PC-3 (cell line): Measurements from ENCODE around the gene ITIH3. TPM values are rescaled to one million over a fixed set of nuclear protein-coding genes. Genes with fewer than 3 reads are reported as not detected.
A peak's percentile ranks its signal among the peaks of the same experiment; 100 is the strongest.

ENCODE experiments used
- ATAC-seq: fragments of 200-7000 bp; cut with Tn5 transposase; 2 replicates; pipeline ENCODE4 v1.9.1; 2020; ENCODE audit warnings: mild to moderate bottlenecking, moderate library complexity
- BruUV-seq: library from RNA; stranded (reverse); fragments of 400-500 nt; replicated peaks from 2 replicates; lab custom pipeline; 2021; lab: Mats Ljungman, UMichigan
- CTCF ChIA-PET: fragments of 300-600 bp; sonication (Branson Sonifier 250); formaldehyde crosslinking; loops from one replicate; lab custom pipeline; 2022; ENCODE audit warnings: antibody characterized with exemption; lab: Charles Lee
- POLR2A ChIA-PET: fragments of 300-600 bp; sonication (Branson Sonifier 250); formaldehyde crosslinking; loops from one replicate; lab custom pipeline; 2022; ENCODE audit warnings: antibody characterized with exemption; ENCODE audit not compliant: unreplicated experiment; lab: Charles Lee
- DNase-seq: peaks from one replicate; pipeline ENCODE4 v3.0.0-alpha.2; 2015
- H2AFZ ChIP-seq: fragments of 300-600 bp; sonication (generic); 2 replicates; pipeline ENCODE4 v1.6.0; 2016; ENCODE audit warnings: antibody characterized with exemption, low read length
- H3F3A ChIP-seq: fragments of 300-600 bp; sonication (generic); one replicate; pipeline ENCODE4 v1.6.0; 2017; ENCODE audit warnings: antibody characterized with exemption, low read length, control low read depth, mild to moderate bottlenecking; ENCODE audit not compliant: unreplicated experiment
- H3K27ac ChIP-seq: fragments of 300-600 bp; sonication (generic); 2 replicates; pipeline ENCODE4 v1.5.1; 2016; ENCODE audit warnings: mild to moderate bottlenecking, low read length
- H3K27me3 ChIP-seq: fragments of 300-600 bp; sonication (generic); 2 replicates; pipeline ENCODE4 v1.6.1; 2016; ENCODE audit warnings: low read length, mixed read lengths
- H3K36me3 ChIP-seq: fragments of 300-600 bp; sonication (generic); 2 replicates; pipeline ENCODE4 v1.6.1; 2016; ENCODE audit warnings: low read depth, mixed run types, low read length, mixed read lengths
- H3K4me1 ChIP-seq: fragments of 300-600 bp; sonication (generic); 2 replicates; pipeline ENCODE4 v1.5.1; 2016; ENCODE audit warnings: low read length; ENCODE audit not compliant: insufficient read depth
- H3K4me2 ChIP-seq: fragments of 300-600 bp; sonication (generic); 2 replicates; pipeline ENCODE4 v1.6.0; 2016; ENCODE audit warnings: low read length
- H3K4me3 ChIP-seq: fragments of 300-600 bp; sonication (generic); 2 replicates; pipeline ENCODE4 v1.5.1; 2016; ENCODE audit warnings: mild to moderate bottlenecking, low read length, mixed read lengths
- H3K79me2 ChIP-seq: fragments of 300-600 bp; sonication (generic); 2 replicates; pipeline ENCODE4 v1.6.1; 2017; ENCODE audit warnings: low read length, mixed read lengths
- H3K9ac ChIP-seq: fragments of 300-600 bp; sonication (generic); 2 replicates; pipeline ENCODE4 v1.6.0; 2016; ENCODE audit warnings: mild to moderate bottlenecking, low read length
- H3K9me2 ChIP-seq: fragments of 300-600 bp; sonication (generic); replicated peaks from 2 replicates; pipeline ENCODE4 v1.6.1; 2016; ENCODE audit warnings: mixed run types, low read length, mixed read lengths
- H3K9me3 ChIP-seq: fragments of 300-600 bp; sonication (generic); 2 replicates; pipeline ENCODE4 v1.6.1; 2016; ENCODE audit warnings: low read length, mixed read lengths
- H4K20me1 ChIP-seq: fragments of 300-600 bp; sonication (generic); 2 replicates; pipeline ENCODE4 v1.6.1; 2016; ENCODE audit warnings: low read length, mixed read lengths
- EZH2 ChIP-seq: fragments of 300-600 bp; sonication (generic); IDR thresholded peaks from one replicate; pipeline ENCODE4 v1.6.1; 2017; ENCODE audit warnings: antibody characterized with exemption, mild to moderate bottlenecking, low read length; ENCODE audit not compliant: unreplicated experiment
- EZH2phosphoT487 ChIP-seq: fragments of 300-600 bp; sonication (generic); IDR thresholded peaks from 2 replicates; pipeline ENCODE4 v1.6.1; 2018; ENCODE audit warnings: mild to moderate bottlenecking, antibody characterized with exemption, low read length, borderline replicate concordance
- intact Hi-C: fragments of 100-400 bp; cut with micrococcal nuclease; formaldehyde crosslinking; loops from 2 replicates; pipeline ENCODE4 v1.9.0; 2023
- total RNA-seq: library from RNA; depleted of rRNA; stranded (reverse); fragments of >200 nt; gene quantifications from 2 replicates; pipeline ENCODE4 v1.2.3, GENCODE V29; 2014
- TF ChIP-seq, protein P1 (sequence below): fragments of 300-600 bp; sonication (generic); conservative IDR thresholded peaks from 2 replicates; pipeline ENCODE4 v1.5.1; 2017; ENCODE audit warnings: antibody characterized with exemption, low read depth, mild to moderate bottlenecking, low read length

Gene ITIH3
- total RNA-seq, 1 experiment from 2014 or later, result not detected

GRCh38 chr3:52848617-52849016, 54.0 kb downstream of the ITIH3 start:
- no peak overlapping the region for H3K4me2 ChIP-seq
- H3K9ac ChIP-seq, result no peak overlapping the region
- no peak for TF ChIP-seq EZH2
- TF ChIP-seq EZH2phosphoT487, result no peak
- TF ChIP-seq, protein P1, sequence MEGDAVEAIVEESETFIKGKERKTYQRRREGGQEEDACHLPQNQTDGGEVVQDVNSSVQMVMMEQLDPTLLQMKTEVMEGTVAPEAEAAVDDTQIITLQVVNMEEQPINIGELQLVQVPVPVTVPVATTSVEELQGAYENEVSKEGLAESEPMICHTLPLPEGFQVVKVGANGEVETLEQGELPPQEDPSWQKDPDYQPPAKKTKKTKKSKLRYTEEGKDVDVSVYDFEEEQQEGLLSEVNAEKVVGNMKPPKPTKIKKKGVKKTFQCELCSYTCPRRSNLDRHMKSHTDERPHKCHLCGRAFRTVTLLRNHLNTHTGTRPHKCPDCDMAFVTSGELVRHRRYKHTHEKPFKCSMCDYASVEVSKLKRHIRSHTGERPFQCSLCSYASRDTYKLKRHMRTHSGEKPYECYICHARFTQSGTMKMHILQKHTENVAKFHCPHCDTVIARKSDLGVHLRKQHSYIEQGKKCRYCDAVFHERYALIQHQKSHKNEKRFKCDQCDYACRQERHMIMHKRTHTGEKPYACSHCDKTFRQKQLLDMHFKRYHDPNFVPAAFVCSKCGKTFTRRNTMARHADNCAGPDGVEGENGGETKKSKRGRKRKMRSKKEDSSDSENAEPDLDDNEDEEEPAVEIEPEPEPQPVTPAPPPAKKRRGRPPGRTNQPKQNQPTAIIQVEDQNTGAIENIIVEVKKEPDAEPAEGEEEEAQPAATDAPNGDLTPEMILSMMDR, result no peak
- DNase-seq (peak; percentile 41), ATAC-seq (peak; percentile 58)
- no TSS peak for BruUV-seq
- no peaks in the 10 kb centered on the region for H3K9me2 ChIP-seq
- no peak overlapping the region for H3K27ac ChIP-seq
- H3K4me1 ChIP-seq, result no peaks in the 10 kb centered on the region
- CTCF ChIA-PET, result no interaction called here
- H3K79me2 ChIP-seq, result no peaks in the 10 kb centered on the region
- H4K20me1 ChIP-seq, result no peaks in the 10 kb centered on the region
- no peak overlapping the region for H2AFZ ChIP-seq
- peaks cover 3% of the 10 kb centered on the region for H3K36me3 ChIP-seq
- POLR2A ChIA-PET, result interaction anchor here (0.6 kb wide), 1 partner anchor 1968 kb away, joined by 3 read pairs; no protein-coding TSS in a partner anchor
- H3K4me3 ChIP-seq, result no peak overlapping the region
- intact Hi-C loops, result no loop called here
- no peaks in the 10 kb centered on the region for H3K9me3 ChIP-seq
- H3F3A ChIP-seq, result no peaks in the 10 kb centered on the region
- H3K27me3 ChIP-seq, result no peaks in the 10 kb centered on the region

DNA sequence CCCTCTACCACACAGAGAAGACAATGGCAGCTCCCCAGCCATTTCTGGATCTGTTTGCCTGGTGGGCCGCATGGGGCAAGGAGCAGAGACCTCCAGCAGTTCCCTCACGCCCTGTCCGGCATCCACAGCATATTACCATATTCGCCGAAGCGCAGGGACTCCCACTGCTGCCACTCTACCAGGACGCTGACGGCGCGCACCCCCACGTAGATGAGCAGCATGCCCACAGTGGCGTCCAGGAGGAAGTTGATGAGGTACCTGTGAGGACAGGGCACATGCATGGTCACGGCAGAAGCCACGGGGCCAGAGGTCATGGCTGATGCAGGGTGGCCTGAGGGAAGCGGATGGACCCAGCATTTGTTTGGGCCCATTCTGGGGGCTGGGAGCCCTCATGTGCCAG, 55.1 kb downstream of the ITIH3 start:
- Histone ChIP-seq H3K9ac (no peak overlapping the region), H3K27me3 (no peaks in the 10 kb centered on the region), H3K9me2 (no peaks in the 10 kb centered on the region), H3K4me2 (no peak overlapping the region), H2AFZ (no peak overlapping the region), H3K27ac (no peak overlapping the region), H3K9me3 (no peaks in the 10 kb centered on the region), H4K20me1 (no peaks in the 10 kb centered on the region), H3F3A (no peaks in the 10 kb centered on the region), H3K4me3 (no peak overlapping the region), H3K79me2 (no peaks in the 10 kb centered on the region), H3K4me1 (no peaks in the 10 kb centered on the region), H3K36me3 (peaks cover 3% of the 10 kb centered on the region)
- no TSS peak for BruUV-seq
- DNase-seq, result no peak
- ChIA-PET CTCF (no interaction called here), POLR2A (no interaction called here)
- no peak for TF ChIP-seq EZH2
- no peak for TF ChIP-seq EZH2phosphoT487
- no peak for ATAC-seq
- intact Hi-C loops, result loop anchor here (2.0 kb wide), 1 partner anchor 207 kb away; no protein-coding TSS in a partner anchor

DNA sequence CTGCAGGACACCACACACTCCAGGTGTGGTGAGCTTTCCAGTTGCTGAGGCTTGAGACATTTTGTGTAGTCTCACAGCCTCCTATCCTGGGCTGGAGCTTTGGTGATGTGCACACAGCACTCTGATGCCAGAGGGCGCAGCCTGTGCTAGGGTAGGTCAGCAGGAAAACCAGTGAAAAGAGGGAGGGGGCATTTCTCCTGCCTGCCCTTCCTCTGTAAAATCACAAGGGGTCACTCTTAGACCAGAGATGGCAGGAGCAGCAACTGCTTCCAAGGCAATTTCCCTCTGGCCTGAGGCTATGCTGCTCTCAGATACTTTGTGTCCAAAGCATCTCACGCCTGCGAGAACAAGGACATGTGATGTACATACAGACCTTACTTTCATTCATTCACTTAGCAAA, 56.8 kb downstream of the ITIH3 start:
- Histone ChIP-seq H2AFZ (no peak overlapping the region), H3K9ac (no peak overlapping the region), H3K27ac (no peak overlapping the region), H3F3A (no peaks in the 10 kb centered on the region), H3K4me1 (no peaks in the 10 kb centered on the region), H4K20me1 (no peaks in the 10 kb centered on the region), H3K4me3 (no peak overlapping the region), H3K9me3 (no peaks in the 10 kb centered on the region), H3K9me2 (no peaks in the 10 kb centered on the region), H3K79me2 (no peaks in the 10 kb centered on the region), H3K36me3 (peaks cover 3% of the 10 kb centered on the region), H3K27me3 (no peaks in the 10 kb centered on the region), H3K4me2 (no peak overlapping the region)
- ChIA-PET POLR2A (no interaction called here), CTCF (interaction anchor here (0.6 kb wide), 1 partner anchor 47 kb away, joined by 3 read pairs; no protein-coding TSS in a partner anchor)
- DNase-seq (peak; percentile 51), ATAC-seq (peak; percentile 80)
- TF ChIP-seq EZH2 (no peak), EZH2phosphoT487 (no peak)
- TF ChIP-seq, protein P1, result peak; percentile 73
- no TSS peak for BruUV-seq
- intact Hi-C loops, result loop anchor here (1.0 to 2.0 kb wide), 3 partner anchors 83 to 221 kb away; no protein-coding TSS in a partner anchor
